Upper lobe of left lung (tissue), 6 donors: ENCODE measurements around the gene INO80C. TPM values are rescaled to one million over a fixed set of nuclear protein-coding genes. Genes with fewer than 3 reads are reported as not detected.

Experiments used
- ATAC-seq, 2 donors: fragments of 200-7000 bp; cut with Tn5 transposase; one replicate each; pipeline ENCODE4 v1.9.1; 2022; ENCODE audit warnings: mild to moderate bottlenecking in 2 of 2, moderate library complexity in 2 of 2; ENCODE audit not compliant: low FRiP score in 2 of 2
- DNase-seq, 2 donors: peaks; one replicate each; pipeline ENCODE4 v3.0.0-alpha.2; 2019 to 2020
- H3K27ac ChIP-seq, 4 donors: fragments of 200-600 bp; sonication (generic); one replicate each; pipeline ENCODE4 v1.5.1; 2016 to 2019
- H3K27me3 ChIP-seq, 4 donors: fragments of 200-600 bp; sonication (generic); one replicate each; pipeline ENCODE4 v1.5.1; 2017 to 2019
- H3K36me3 ChIP-seq, 4 donors: fragments of 200-600 bp; sonication (generic); one replicate each; pipeline ENCODE4 v1.5.1; 2016 to 2019
- H3K4me1 ChIP-seq, 4 donors: fragments of 200-600 bp; sonication (generic); one replicate each; pipeline ENCODE4 v1.5.1; 2018 to 2019
- H3K4me3 ChIP-seq, 4 donors: fragments of 200-600 bp; sonication (generic); one replicate each; pipeline ENCODE4 v1.5.1; 2017 to 2019; ENCODE audit warnings: mild to moderate bottlenecking in 2 of 4, moderate library complexity in 1 of 4
- H3K9me3 ChIP-seq, 4 donors: fragments of 200-600 bp; sonication (generic); one replicate each; pipeline ENCODE4 v1.5.1; 2018 to 2019
- EP300 ChIP-seq, 4 donors: sonication (generic); formaldehyde crosslinking; IDR thresholded peaks; one replicate each; pipeline ENCODE4 v1.5.1; 2017; ENCODE audit warnings: antibody characterized with exemption in 4 of 4, control low read depth in 2 of 4
- POLR2A ChIP-seq, 4 donors: fragments of 450-650 bp; IDR thresholded peaks; one replicate each; pipeline ENCODE4 v1.5.1; 2016 to 2017; ENCODE audit warnings: antibody characterized with exemption in 4 of 4, mild to moderate bottlenecking in 2 of 4
- POLR2AphosphoS5 ChIP-seq, 2 donors: sonication (generic); formaldehyde crosslinking; IDR thresholded peaks; one replicate each; pipeline ENCODE4 v1.5.1; 2017; ENCODE audit warnings: antibody characterized with exemption in 2 of 2
- WGBS, 2 donors: methylation state at CpG; one replicate each; pipeline ENCODE4 v1.1.5; 2017 to 2018; 5-methylcytosine and 5-hydroxymethylcytosine counted together
- total RNA-seq, 6 donors: library from RNA; depleted of rRNA in 4 of 6; stranded (reverse); fragments of >200 nt in 4 of 6; gene quantifications; one replicate each; pipeline versions ENCODE4 v1.1.0 to v1.2.1, GENCODE V29; 2016 to 2021
- TF ChIP-seq, protein P1 (sequence below), 6 experiments: fragments of 450-650 bp in 4 of 6; fragments of 200-600 bp in 2 of 6; sonication (generic) in 2 of 6; IDR thresholded peaks; one replicate each; pipeline ENCODE4 v1.5.1; 2016 to 2019; ENCODE audit warnings: antibody characterized with exemption in 6 of 6
- donor health status: DM: no; HTN: no; CAD: no; lungs with moderate emphysema.
- donor health status: DM: no; HTN: yes; CAD: no; lungs with severe emphysema.

INO80C gene
- total RNA-seq, 6 donors from 2014 or later = 8.7 to 87.0 (median 19.6) TPM

DNA sequence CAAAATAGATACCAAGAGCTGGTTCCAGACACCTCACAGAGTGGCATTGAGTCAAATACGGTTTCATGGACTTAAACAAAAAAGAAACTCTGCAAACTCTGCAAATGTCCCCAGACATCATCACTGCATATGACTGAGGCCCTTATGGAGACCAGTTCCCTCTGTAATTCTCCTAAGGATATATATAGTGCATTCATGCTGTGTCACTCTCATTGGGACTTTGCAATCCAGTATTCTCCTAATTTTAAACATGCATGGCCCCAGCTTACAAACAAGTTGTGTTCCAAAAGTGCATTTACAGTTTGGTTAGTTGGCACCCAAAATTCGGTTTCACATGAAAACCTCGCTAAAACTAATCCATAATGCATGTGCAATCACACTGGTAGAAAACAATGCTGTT is 18.6 kb upstream of the INO80C start:
- no peaks in the 10 kb centered on the region for H3K36me3 ChIP-seq
- H3K4me3 ChIP-seq = no peak overlapping the region
- DNase-seq (no peak), ATAC-seq (no peak)
- no peaks in the 10 kb centered on the region for H3K27me3 ChIP-seq
- TF ChIP-seq, protein P1, sequence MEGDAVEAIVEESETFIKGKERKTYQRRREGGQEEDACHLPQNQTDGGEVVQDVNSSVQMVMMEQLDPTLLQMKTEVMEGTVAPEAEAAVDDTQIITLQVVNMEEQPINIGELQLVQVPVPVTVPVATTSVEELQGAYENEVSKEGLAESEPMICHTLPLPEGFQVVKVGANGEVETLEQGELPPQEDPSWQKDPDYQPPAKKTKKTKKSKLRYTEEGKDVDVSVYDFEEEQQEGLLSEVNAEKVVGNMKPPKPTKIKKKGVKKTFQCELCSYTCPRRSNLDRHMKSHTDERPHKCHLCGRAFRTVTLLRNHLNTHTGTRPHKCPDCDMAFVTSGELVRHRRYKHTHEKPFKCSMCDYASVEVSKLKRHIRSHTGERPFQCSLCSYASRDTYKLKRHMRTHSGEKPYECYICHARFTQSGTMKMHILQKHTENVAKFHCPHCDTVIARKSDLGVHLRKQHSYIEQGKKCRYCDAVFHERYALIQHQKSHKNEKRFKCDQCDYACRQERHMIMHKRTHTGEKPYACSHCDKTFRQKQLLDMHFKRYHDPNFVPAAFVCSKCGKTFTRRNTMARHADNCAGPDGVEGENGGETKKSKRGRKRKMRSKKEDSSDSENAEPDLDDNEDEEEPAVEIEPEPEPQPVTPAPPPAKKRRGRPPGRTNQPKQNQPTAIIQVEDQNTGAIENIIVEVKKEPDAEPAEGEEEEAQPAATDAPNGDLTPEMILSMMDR (IDR thresholded peaks at IDR 0.05) = no peak
- no peak for TF ChIP-seq POLR2AphosphoS5 (IDR thresholded peaks at IDR 0.05)
- no peak for TF ChIP-seq POLR2A (IDR thresholded peaks at IDR 0.05)
- TF ChIP-seq EP300 (IDR thresholded peaks at IDR 0.05) = no peak
- H3K4me1 ChIP-seq = no peaks in the 10 kb centered on the region
- H3K9me3 ChIP-seq = no peaks in the 10 kb centered on the region
- 82 to 91% methylated on average over 3 of the region's 3 CpGs for WGBS, 2 donors
- no peak overlapping the region for H3K27ac ChIP-seq

DNA sequence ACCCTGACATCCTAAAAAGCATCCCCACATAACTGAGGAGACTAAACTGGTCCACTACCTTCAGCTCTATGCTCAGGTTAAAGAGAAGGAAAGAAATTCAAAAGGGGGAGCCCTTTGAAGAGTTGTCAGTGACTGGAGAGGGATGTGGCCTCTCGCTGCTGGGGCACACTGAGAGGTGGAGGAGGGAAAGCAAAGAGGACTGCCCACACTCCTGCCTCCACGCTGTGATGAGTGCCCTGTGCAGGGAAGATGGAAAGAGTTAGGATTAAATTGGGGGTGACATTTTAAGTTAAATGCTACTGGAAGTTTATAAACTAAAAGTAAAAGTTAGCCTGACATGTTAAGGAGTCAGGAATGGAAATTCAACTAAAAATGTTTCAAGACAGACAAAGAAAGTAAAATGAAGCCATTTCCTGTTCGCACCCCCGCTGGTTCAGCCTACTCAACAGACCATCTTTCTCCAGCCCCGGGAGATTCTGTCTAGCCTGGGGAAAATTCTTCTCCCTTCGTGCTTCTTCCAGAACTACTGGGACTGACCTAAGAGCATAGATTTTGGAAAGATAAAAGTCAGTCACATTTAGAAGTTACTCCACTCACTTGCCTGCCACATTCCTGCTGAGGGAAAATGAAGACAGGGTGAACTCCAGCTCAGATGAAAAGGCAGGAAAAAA is 17.8 kb upstream of the INO80C start:
- H3K4me1 ChIP-seq = no peaks in the 10 kb centered on the region

DNA sequence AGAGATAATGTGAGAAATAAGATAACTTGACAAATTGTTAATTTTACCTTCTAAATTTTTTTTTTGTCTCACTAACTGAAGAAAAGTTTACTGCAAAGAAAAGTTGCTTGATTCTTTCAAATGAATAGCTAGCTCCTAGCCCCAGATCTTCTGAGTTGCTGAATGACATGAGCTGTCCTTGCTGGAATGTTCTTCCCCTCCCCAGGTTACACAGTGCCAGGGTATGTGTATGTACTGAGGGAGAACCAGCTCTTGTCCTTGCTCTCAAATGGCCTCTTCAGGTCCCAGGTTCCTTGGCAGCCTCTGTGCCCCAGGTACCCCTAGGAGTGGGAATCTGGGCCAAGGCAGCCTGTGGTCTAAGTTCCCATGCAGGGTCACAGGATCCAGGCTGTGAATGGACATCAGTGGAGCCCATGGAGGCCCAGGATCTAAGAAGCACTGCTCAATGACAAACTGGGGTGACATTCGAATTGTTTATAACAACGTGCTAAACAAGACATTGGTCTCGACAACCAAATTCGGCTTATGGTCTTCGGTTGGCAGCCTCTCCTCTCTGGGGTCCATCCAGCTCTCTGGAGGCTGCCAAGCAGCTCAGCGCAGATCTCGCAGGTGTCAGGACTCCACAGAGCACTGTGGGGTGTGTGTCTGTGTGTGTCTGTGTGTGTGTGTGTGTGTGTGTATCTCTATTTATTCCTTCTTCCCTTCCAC is 17.1 kb upstream of the INO80C start:
- Histone ChIP-seq H3K36me3 (no peaks in the 10 kb centered on the region), H3K27me3 (no peaks in the 10 kb centered on the region), H3K4me3 (no peak overlapping the region), H3K27ac (no peak overlapping the region), H3K4me1 (no peaks in the 10 kb centered on the region), H3K9me3 (no peaks in the 10 kb centered on the region)
- no peak for TF ChIP-seq POLR2AphosphoS5 (IDR thresholded peaks at IDR 0.05)
- no peak for TF ChIP-seq POLR2A (IDR thresholded peaks at IDR 0.05)
- TF ChIP-seq EP300 (IDR thresholded peaks at IDR 0.05) = no peak
- TF ChIP-seq, protein P1 (IDR thresholded peaks at IDR 0.05) = no peak
- DNase-seq (no peak), ATAC-seq (no peak)
- WGBS, 2 donors = 87 to 90% methylated on average over 7 of the region's 7 CpGs

More for the DNA sequence above, 17.8 kb upstream of the INO80C start:
- no peak for ATAC-seq
- Histone ChIP-seq H3K27ac (no peak overlapping the region), H3K9me3 (no peaks in the 10 kb centered on the region), H3K36me3 (no peaks in the 10 kb centered on the region), H3K4me3 (no peak overlapping the region), H3K27me3 (no peaks in the 10 kb centered on the region)
- TF ChIP-seq, protein P1 (IDR thresholded peaks at IDR 0.05) = no peak
- no peak for TF ChIP-seq POLR2AphosphoS5 (IDR thresholded peaks at IDR 0.05)
- TF ChIP-seq POLR2A (IDR thresholded peaks at IDR 0.05) = no peak
- TF ChIP-seq EP300 (IDR thresholded peaks at IDR 0.05) = no peak
- WGBS, 2 donors = 67 to 77% methylated on average over 6 of the region's 6 CpGs
- no peak for DNase-seq

DNA sequence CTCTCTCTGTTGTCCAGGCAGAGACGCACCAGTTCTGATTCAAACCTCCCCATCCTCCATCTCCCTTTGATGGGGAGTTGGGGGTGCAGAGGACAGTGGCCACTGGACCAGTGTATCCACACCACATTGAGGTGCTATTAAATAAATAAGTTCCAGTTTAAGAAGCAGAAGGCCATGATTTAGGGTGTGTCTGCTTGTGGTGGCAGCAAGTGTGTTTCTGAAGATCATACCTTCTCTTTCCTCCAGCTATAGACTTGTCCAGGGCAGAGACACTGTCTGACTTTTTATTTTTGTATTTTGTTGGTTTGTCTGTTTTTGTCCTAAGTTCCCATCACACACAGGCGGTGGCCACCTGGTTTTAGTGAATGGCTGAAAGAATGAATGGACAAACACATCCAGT is 16.5 kb upstream of the INO80C start:
- no peak for DNase-seq
- no peaks in the 10 kb centered on the region for H3K36me3 ChIP-seq
- TF ChIP-seq POLR2AphosphoS5 (IDR thresholded peaks at IDR 0.05) (no peak), POLR2A (IDR thresholded peaks at IDR 0.05) (no peak), EP300 (IDR thresholded peaks at IDR 0.05) (no peak)
- TF ChIP-seq, protein P1 (IDR thresholded peaks at IDR 0.05) = no peak
- no peaks in the 10 kb centered on the region for H3K27me3 ChIP-seq
- no peak for ATAC-seq
- H3K9me3 ChIP-seq = no peaks in the 10 kb centered on the region
- no peaks in the 10 kb centered on the region for H3K4me1 ChIP-seq
- no peak overlapping the region for H3K27ac ChIP-seq
- H3K4me3 ChIP-seq = no peak overlapping the region
- 92 to 96% methylated on average over 2 of the region's 2 CpGs for WGBS, 2 donors
